Activated naive CD8-positive, alpha-beta T cell (primary cell): Measurements from ENCODE around the gene CNN2.
"Not testable (repeated sequence)": the region's sequence is repeated elsewhere in the genome, so short reads cannot be mapped to it uniquely, and the experiment has no call there.

ENCODE experiments used
- H3K27ac Mint-ChIP-seq: one replicate; pipeline ENCODE4 v1.8.0; 2021; ENCODE audit warnings: mixed read lengths
- H3K27me3 Mint-ChIP-seq: one replicate; pipeline ENCODE4 v1.8.0; 2021; ENCODE audit warnings: mixed read lengths
- H3K36me3 Mint-ChIP-seq: one replicate; pipeline ENCODE4 v1.8.0; 2021; ENCODE audit warnings: mixed read lengths
- H3K4me1 Mint-ChIP-seq: one replicate; pipeline ENCODE4 v1.8.0; 2021; ENCODE audit warnings: low read depth, mixed read lengths
- H3K4me3 Mint-ChIP-seq: one replicate; pipeline ENCODE4 v1.8.0; 2021; ENCODE audit warnings: mild to moderate bottlenecking, mixed read lengths
- H3K9me3 Mint-ChIP-seq: one replicate; pipeline ENCODE4 v1.8.0; 2021; ENCODE audit warnings: low read depth, mixed read lengths

The CNN2 gene

GRCh38 chr19:1014161-1015060 is 12.0 kb upstream of the CNN2 start:
- Mint-ChIP-seq H3K9me3 (no peaks in the 10 kb centered on the region), H3K27ac (no peak overlapping the region), H3K4me3 (no peak overlapping the region), H3K36me3 (no peaks in the 10 kb centered on the region), H3K27me3 (no peaks in the 10 kb centered on the region), H3K4me1 (peaks cover 29% of the 10 kb centered on the region)

GRCh38 chr19:1015061-1015781 is 11.2 kb upstream of the CNN2 start:
- no peaks in the 10 kb centered on the region for H3K36me3 Mint-ChIP-seq
- no peak overlapping the region for H3K27ac Mint-ChIP-seq
- no peaks in the 10 kb centered on the region for H3K9me3 Mint-ChIP-seq
- H3K4me1 Mint-ChIP-seq, result peaks cover 31% of the 10 kb centered on the region
- H3K4me3 Mint-ChIP-seq, result no peak overlapping the region
- no peaks in the 10 kb centered on the region for H3K27me3 Mint-ChIP-seq

- peaks cover 31% of the 10 kb centered on the region for H3K4me1 Mint-ChIP-seq
- H3K27ac Mint-ChIP-seq, result peak overlapping the region; percentile 28
- no peaks in the 10 kb centered on the region for H3K9me3 Mint-ChIP-seq
- H3K4me3 Mint-ChIP-seq, result peak overlapping the region; percentile 17
- H3K36me3 Mint-ChIP-seq, result no peaks in the 10 kb centered on the region
- no peaks in the 10 kb centered on the region for H3K27me3 Mint-ChIP-seq
Observed at GRCh38 chr19:1015782-1016646, 10.4 kb upstream of the CNN2 start.

- no peaks in the 10 kb centered on the region for H3K36me3 Mint-ChIP-seq
- peak overlapping the region; percentile 66 for H3K27ac Mint-ChIP-seq
- H3K27me3 Mint-ChIP-seq, result no peaks in the 10 kb centered on the region
- H3K4me1 Mint-ChIP-seq, result peaks cover 36% of the 10 kb centered on the region
- H3K4me3 Mint-ChIP-seq, result peak overlapping the region; percentile 65
- no peaks in the 10 kb centered on the region for H3K9me3 Mint-ChIP-seq
Observed at GRCh38 chr19:1016647-1017114, 9.7 kb upstream of the CNN2 start.

GRCh38 chr19:1017115-1017905 is 9.1 kb upstream of the CNN2 start:
- Mint-ChIP-seq H3K36me3 (no peaks in the 10 kb centered on the region), H3K27ac (peak overlapping the region; percentile 66), H3K4me3 (peak overlapping the region; percentile 65), H3K4me1 (peaks cover 37% of the 10 kb centered on the region), H3K27me3 (no peaks in the 10 kb centered on the region), H3K9me3 (no peaks in the 10 kb centered on the region)

GRCh38 chr19:1017906-1018305 is 8.5 kb upstream of the CNN2 start:
- Mint-ChIP-seq H3K9me3 (no peaks in the 10 kb centered on the region), H3K27me3 (no peaks in the 10 kb centered on the region), H3K27ac (peak overlapping the region; percentile 28), H3K4me3 (peak overlapping the region; percentile 93), H3K36me3 (no peaks in the 10 kb centered on the region), H3K4me1 (peaks cover 37% of the 10 kb centered on the region)

- Mint-ChIP-seq H3K27me3 (no peaks in the 10 kb centered on the region), H3K27ac (no peak overlapping the region), H3K4me3 (peak overlapping the region; percentile 93), H3K36me3 (no peaks in the 10 kb centered on the region), H3K9me3 (no peaks in the 10 kb centered on the region), H3K4me1 (peaks cover 37% of the 10 kb centered on the region)
Observed at GRCh38 chr19:1018393-1018792, 8.0 kb upstream of the CNN2 start.

GRCh38 chr19:1018932-1019615 is 7.3 kb upstream of the CNN2 start:
- Mint-ChIP-seq H3K9me3 (no peaks in the 10 kb centered on the region), H3K27ac (peak overlapping the region; percentile 61), H3K4me3 (peak overlapping the region; percentile 93), H3K27me3 (no peaks in the 10 kb centered on the region), H3K36me3 (no peaks in the 10 kb centered on the region), H3K4me1 (peaks cover 37% of the 10 kb centered on the region)

- Mint-ChIP-seq H3K27ac (no peak overlapping the region), H3K27me3 (no peaks in the 10 kb centered on the region), H3K9me3 (no peaks in the 10 kb centered on the region), H3K4me1 (peaks cover 34% of the 10 kb centered on the region), H3K36me3 (no peaks in the 10 kb centered on the region), H3K4me3 (peak overlapping the region; percentile 93)
Observed at GRCh38 chr19:1019616-1019961, 6.8 kb upstream of the CNN2 start.

- peaks cover 36% of the 10 kb centered on the region for H3K4me1 Mint-ChIP-seq
- no peaks in the 10 kb centered on the region for H3K9me3 Mint-ChIP-seq
- H3K27ac Mint-ChIP-seq, result peak overlapping the region; percentile 89
- peak overlapping the region; percentile 93 for H3K4me3 Mint-ChIP-seq
- no peaks in the 10 kb centered on the region for H3K36me3 Mint-ChIP-seq
- H3K27me3 Mint-ChIP-seq, result no peaks in the 10 kb centered on the region
Observed at GRCh38 chr19:1019980-1020867, 6.2 kb upstream of the CNN2 start.

- Mint-ChIP-seq H3K4me3 (peak within 1 kb of the TSS; percentile 93), H3K9me3 (no peaks in the 10 kb centered on the region), H3K4me1 (peaks cover 33% of the 10 kb centered on the region), H3K36me3 (no peaks in the 10 kb centered on the region), H3K27ac (peak within 1 kb of the TSS; percentile 99), H3K27me3 (no peaks in the 10 kb centered on the region)
Observed at GRCh38 chr19:1020868-1021425, 5.5 kb upstream of the CNN2 start, which contains the start of gene TMEM259. Gene TMEM259 (minus strand): TSS chr19:1021123. CDS start chr19:1020996, 127 bp downstream.

GRCh38 chr19:1023883-1024188 is 2.6 kb upstream of the CNN2 start:
- not testable (repeated sequence) for H3K4me3 Mint-ChIP-seq, H3K36me3 Mint-ChIP-seq, H3K27ac Mint-ChIP-seq, H3K27me3 Mint-ChIP-seq, H3K9me3 Mint-ChIP-seq
- peaks cover 21% of the 10 kb centered on the region for H3K4me1 Mint-ChIP-seq

- not testable (repeated sequence) for H3K4me3 Mint-ChIP-seq, H3K27me3 Mint-ChIP-seq, H3K27ac Mint-ChIP-seq, H3K9me3 Mint-ChIP-seq, H3K36me3 Mint-ChIP-seq
- peaks cover 25% of the 10 kb centered on the region for H3K4me1 Mint-ChIP-seq
Observed at GRCh38 chr19:1025080-1025479, 1.3 kb upstream of the CNN2 start.
